GM21390 (cell line): ENCODE measurements around the gene ELF1.
"Not testable (repeated sequence)": the region's sequence is repeated elsewhere in the genome, so short reads cannot be mapped to it uniquely, and the experiment has no call there.

Experiments used
- ATAC-seq: cut with Tn5 transposase; IDR thresholded peaks from one replicate; pipeline ENCODE4 v1.9.1; 2021; ENCODE audit not compliant: unreplicated experiment

Gene ELF1

DNA sequence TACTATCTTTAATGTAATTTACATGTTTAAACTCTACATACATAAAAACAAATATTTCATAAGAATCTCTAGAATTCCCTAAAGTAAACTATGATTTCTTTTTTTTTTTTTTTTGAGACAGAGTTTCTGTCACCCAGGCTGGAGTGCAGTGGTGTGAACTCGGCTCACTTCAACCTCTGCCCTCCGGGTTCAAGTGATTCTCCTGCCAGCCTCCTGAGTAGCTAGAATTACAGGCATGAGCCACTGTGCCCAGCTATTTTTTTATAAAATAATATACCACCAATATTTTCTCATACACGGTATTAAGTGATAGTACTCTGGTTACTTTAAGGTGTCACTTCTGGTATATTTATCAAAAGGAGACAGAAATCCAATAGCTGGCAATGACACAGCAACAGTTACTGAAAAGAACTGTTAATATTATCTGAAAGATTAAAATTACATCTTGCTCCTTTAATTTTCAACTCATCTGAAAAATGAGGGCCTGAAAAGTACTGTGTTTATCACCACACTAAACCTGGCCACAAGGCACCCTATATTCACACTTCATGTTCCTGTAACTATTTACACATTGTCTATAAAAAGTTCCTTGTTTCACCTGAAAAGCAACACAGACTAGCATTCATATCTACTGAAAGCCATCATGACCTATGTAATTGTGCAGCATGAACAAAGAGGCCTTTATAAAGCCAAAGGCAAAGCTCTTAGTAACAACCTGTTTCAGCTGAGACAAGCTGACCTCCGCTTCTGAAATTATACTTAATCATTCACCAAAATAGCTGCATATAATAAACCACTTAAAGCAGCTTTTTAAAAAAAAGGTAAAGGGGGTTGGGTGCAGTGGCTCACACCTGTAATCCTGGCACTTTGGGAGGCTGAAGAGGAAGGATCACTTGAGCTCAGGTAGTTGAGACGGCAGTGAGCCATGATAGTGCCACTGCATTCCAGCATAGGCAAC is 123.6 kb downstream of the ELF1 start:
- ATAC-seq, result no peak

DNA sequence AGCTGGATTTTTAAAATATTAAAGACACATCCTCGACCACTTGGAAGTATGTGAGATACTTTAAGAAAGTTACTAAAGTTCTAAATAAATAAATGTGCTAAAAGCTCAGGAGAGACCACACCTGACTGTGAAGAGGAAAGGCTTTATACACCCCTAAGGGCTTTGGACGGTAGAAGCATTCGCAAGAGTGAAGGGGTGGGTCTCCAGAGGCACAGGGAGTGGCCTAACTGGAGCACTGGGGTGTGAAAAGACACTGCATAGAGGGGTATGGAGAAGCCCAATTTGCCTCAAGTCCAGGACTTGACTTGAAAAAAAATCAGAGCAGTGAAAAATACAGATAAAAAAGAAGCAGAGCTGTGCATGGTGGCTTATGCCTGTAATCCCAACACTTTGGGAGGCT is 125.5 kb downstream of the ELF1 start:
- not testable (repeated sequence) for ATAC-seq

DNA sequence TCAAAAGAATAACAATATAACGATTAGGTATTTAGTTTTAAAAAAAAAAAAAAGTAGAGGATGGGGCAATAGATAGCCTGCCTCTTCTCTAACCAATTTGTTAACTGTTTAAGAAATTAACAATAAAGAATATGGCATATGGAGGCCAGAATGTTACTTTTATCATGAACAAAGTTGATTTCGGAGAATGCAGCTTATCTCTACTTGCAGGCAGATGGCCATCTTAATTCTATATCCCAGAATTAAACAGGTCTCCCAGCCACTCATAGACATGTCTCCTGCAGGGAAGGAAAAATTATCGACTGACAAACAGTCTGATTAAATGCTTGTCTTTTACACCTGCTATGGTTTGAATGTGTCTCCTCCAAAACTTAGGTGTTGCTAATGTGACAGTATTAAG is 133.1 kb downstream of the ELF1 start:
- no peak for ATAC-seq

DNA sequence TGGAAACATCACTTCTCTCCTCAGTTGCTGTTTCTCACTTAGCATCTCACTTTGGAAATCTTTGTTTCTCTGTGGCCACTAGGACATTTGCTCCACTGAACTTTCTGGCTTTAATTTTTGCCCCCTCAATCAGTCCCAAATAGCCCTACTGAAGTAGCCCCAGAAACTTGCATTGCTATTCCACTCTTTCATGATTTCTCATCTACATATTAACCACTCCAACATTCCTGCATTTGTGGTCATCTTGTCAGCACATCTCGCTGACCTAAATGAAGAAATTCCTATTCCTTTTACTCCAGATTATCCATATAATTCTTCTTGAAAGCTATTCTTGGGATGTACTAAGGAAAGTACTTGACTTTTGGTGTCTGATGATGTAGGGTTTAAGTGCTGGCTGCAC is 134.9 kb downstream of the ELF1 start:
- ATAC-seq, result not testable (repeated sequence)
